SHP77 (cell line): ENCODE measurements around the gene PPP1R14B.

Experiments
- DNase-seq, 2 experiments: peaks; one replicate each; lab custom pipeline; 2025; lab: John Stamatoyannopoulos, UW

The PPP1R14B gene

DNA sequence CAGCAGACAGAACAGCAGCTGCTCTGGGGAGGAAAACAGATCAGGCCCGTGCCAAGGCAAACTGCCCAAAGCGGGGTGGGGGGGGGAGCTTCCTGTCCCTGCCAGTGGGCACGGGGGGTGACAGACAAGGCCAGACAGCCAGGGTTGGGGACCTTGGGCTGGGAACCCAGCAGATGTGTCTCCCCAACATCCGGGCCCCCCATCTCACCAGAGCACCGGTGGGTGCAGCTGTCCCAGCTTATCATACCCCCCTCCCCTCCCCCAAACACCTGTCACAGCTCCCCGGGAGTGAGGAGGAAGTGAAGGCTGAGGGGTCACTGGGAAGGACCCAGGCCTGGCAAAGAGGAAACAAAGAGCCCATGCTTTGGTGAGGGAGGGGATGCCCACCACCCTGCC, 1.3 kb downstream of the PPP1R14B start:
- DNase-seq, result no peak

GRCh38 chr11:64244966-64245365, 1.8 kb downstream of the PPP1R14B start:
- DNase-seq, result no peak

- DNase-seq, result no peak
Measured at GRCh38 chr11:64244107-64244506, 2.6 kb downstream of the PPP1R14B start.

DNA sequence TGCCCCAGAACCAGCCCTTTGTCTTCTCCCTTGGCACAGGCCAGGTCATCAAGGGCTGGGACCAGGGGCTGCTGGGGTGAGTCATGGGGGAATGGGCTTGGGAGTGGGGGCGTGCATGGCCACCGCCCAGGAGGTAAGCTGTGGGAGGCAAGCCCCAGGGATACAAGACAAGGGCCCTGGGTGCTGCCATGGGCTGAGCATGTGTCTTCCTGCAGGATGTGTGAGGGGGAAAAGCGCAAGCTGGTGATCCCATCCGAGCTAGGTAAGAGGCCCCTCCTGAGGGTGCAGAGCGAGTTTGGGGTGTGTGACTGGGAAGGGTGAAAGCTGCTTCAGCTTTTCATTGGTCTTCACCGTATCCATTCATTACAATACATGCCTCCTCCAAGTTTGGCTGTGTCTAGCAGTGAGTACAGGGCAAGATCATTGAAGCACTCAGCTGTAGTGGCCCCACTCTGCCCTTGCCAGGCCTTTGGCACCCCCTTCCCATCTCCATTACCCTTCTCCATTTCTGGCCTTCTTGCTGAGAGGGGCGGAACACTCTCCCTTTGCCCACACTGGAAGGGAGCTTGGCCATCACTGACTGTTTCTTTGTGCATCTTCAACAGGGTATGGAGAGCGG, 3.4 kb downstream of the PPP1R14B start:
- no peak for DNase-seq

GRCh38 chr11:64241491-64242374, 5.0 kb downstream of the PPP1R14B start:
- DNase-seq, result peak in 1 of 2 experiments; percentile 92

DNA sequence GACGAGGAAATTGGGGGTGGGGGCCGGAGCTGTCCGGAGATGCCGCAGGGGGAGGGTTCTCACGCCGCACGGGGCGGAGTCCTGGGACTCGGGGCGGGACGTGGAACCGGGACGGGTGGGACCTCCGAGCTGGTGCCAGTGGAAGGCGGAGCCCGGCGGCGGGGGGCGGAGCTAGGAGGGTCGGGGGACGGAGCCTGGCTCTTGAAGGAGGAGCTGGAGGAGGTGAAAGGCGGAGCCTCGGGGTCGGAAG, 5.6 kb downstream of the PPP1R14B start:
- DNase-seq, result peak in 1 of 2 experiments; percentile 92

DNA sequence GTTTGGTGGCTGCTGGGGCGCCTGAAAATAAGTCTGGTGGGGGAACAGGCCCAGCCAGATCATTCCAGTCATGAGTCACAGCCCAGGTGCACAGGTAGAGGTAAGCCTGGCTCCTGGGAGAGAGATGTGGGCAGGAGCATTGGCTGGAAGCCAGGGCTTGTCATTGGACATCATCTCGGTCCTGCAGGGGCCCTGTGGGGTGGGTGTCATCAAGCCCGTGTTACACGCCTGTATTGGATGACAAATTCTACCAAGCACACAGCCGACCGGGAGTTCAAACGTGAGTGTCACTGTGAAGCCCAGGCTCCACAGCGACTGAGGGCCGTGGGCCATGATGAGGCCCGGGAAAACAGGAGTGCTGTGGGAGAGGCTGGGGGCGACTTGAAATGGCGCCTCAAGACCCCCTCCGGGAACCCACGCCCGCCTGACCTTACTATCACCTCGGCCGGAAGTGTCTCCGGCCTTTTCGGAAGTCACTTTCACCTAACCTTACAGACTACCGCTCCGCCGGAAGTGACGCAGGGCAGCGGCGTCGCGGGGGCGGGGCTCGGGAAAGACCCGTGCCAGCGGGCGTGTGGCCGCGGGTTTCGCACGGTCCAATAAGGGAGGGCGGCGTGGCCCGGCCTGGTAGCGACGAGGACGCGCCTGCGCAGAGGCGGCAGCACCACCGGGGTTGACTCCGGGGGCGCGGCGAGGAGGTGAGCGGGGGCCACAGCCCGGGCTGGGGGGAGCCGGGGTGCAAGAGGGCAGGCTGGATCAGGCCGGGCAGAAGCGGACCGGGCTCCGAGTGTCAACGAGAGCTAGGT, 6.1 kb downstream of the PPP1R14B start, which contains the start of gene FKBP2:
Gene FKBP2, plus strand, starts transcription at position 661 of the 806 bp plus-strand sequence. CDS start 1,293 bp downstream, outside the sequence.
- DNase-seq, result peak; percentile 92 to 96

GRCh38 chr11:64239662-64240434, 6.9 kb downstream of the PPP1R14B start:
- no peak for DNase-seq

- DNase-seq, result no peak
Measured at GRCh38 chr11:64238999-64239398, 7.7 kb downstream of the PPP1R14B start.

DNA sequence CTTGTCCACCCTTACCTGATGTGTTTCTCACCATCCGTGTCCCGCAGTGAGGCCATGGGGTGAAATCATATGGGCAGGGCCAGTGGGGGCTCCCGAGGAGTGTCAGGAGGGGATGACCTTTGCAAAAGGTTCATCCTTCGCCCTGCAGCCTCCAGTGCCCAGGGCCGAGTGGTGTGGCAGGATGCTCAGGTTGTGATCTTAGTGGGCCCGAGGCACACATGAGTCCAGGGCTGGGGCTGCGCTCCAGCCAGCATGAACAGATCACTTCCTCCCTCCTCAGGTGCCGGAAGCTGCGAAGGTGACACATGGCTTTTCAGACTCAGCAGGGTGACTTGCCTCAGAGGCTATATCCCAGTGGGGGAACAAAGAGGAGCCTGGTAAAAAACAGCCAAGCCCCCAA, 8.7 kb downstream of the PPP1R14B start:
- peak in 1 of 2 experiments; percentile 42 for DNase-seq

GRCh38 chr11:64237484-64237951, 9.2 kb downstream of the PPP1R14B start:
- peak; percentile 92 to 96 for DNase-seq

DNA sequence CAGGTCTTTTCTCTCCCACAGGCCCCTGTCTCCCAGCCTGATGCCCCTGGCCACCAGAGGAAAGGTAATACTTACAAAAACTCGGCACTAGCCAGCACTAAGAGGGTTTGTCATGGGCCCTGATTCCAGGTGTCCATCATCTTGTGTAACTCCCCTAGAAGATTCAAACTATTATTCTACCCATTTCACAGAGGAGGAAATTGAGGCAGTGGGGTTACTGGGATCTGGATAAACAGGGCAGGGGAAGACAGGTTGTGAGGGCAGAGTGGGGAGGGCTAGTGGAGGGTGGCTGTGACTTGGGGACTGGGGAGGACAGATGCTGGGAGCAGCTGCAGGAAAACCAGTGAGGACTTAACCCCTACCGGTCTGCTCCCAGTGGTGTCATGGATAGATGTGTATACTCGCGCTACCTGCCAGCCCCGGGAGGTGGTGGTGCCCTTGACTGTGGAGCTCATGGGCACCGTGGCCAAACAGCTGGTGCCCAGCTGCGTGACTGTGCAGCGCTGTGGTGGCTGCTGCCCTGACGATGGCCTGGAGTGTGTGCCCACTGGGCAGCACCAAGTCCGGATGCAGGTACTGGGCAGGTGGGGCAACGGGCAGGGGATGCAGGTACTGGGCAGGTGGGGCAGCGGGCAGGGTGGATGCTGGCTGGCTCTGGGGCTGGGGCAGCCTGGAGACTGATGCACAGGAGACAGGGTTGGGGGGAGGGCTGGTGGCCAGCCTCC, 11.1 kb downstream of the PPP1R14B start:
- DNase-seq, result no peak

GRCh38 chr11:64234647-64235379, 11.9 kb downstream of the PPP1R14B start:
- no peak for DNase-seq

GRCh38 chr11:64233913-64234586, 12.7 kb downstream of the PPP1R14B start, which contains the start of gene VEGFB:
VEGFB (plus strand) TSS chr11:64234584; CDS start chr11:64234834, 250 bp downstream.
- DNase-seq, result peak; percentile 32 to 56

- no peak for DNase-seq
Measured at GRCh38 chr11:64232967-64233315, 13.8 kb downstream of the PPP1R14B start.

DNA sequence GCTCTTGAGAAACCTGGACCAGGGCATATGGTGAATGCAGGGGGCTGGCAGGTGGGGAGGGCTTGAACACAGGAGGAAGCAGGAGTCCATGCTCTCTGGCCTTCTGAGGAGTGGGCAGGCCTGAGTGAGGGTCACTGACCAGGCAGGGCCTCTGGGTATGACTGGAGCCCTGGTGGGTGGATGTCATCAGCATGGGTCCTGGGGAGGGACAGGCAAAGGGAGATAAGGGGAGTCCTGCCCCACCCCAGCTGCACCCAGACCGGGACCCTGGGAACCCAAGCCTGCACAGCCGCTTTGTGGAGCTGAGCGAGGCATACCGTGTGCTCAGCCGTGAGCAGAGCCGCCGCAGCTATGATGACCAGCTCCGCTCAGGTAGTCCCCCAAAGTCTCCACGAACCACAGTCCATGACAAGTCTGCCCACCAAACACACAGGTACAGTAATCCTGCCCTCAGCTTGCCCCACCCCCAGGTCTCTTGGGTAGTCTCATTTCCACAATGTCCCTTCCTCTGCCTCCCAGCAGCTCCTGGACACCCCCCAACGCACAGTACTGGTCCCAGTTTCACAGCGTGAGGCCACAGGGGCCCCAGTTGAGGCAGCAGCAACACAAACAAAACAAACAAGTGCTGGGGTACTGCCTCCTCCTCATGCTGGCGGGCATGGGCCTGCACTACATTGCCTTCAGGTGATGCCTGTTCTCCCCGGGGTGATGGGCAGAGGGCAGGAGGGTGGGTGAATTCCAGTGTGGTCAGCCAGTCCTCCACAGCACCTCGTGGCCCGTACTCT, 14.4 kb downstream of the PPP1R14B start:
- DNase-seq, result no peak

DNA sequence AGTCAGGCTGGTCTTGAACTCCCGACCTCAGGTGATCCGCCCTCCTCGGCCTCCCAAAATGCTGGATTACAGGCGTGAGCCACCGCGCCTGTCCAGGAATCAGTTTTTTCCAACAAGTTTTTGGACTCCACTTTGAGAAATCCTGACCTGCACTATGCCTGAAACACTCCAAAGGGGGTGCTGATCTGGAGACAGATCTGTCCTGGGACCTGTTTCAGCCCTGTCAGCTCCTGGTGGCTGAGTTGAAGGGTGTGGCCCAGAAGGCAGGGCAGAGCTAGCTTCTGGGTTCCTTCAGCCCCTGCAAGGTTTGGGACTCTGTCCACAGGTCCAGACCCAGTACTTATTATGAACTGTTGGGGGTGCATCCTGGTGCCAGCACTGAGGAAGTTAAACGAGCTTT, 15.2 kb downstream of the PPP1R14B start:
- DNase-seq, result no peak

GRCh38 chr11:64230985-64231365, 15.8 kb downstream of the PPP1R14B start:
- DNase-seq, result no peak
